GM13977 (cell line): ENCODE results near the gene METAP1D.

Source experiments
- DNase-seq: peaks from one replicate; pipeline ENCODE4 v3.0.0; 2012; ENCODE audit warnings: low spot score
- in situ Hi-C: fragments of 300-500 bp; cut with MboI; formaldehyde crosslinking; loops from one replicate; pipeline ENCODE4 v1.12.0; 2022; ENCODE audit warnings: low sequenced_read_pairs, low pct_unique_long_range_greater_than_20kb, mixed read lengths, inconsistent platforms; ENCODE audit not compliant: unreplicated experiment
- TF ChIP-seq, protein P1 (sequence below): IDR thresholded peaks from 2 replicates; pipeline ENCODE4 v1.5.1; 2012; ENCODE audit warnings: mild to moderate bottlenecking, control low read depth; ENCODE audit not compliant: insufficient read depth; ENCODE audit errors: extremely low read depth, missing control alignments

METAP1D gene

DNA sequence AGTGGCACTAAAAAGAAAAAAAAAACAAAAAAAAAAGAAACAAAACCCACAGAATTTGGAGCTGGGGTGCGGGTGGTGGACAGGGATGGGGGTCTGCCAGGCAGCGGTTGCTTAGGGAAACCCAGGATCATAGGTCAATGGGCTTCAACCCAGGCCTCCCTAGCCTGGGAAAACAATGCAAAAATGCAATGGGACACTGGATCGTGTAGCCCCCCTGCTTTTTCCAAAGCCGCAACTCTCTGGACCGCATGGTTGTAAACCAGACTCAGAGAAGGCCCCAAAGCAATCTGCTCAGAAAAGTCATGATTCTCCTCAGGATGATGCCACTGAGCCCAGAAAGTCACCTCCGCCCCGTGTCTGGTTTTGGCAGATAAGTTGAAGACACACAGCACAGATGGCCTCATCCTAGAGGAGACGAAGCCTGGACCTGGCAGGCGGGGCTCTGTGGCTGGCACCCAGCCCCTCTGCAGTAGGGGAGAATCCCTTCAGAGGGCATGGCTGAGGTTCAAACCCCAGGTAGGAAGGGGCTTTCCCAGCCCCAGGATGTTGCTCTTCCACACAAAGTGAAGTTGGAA lies 97.9 kb downstream of the METAP1D start:
- TF ChIP-seq, protein P1, sequence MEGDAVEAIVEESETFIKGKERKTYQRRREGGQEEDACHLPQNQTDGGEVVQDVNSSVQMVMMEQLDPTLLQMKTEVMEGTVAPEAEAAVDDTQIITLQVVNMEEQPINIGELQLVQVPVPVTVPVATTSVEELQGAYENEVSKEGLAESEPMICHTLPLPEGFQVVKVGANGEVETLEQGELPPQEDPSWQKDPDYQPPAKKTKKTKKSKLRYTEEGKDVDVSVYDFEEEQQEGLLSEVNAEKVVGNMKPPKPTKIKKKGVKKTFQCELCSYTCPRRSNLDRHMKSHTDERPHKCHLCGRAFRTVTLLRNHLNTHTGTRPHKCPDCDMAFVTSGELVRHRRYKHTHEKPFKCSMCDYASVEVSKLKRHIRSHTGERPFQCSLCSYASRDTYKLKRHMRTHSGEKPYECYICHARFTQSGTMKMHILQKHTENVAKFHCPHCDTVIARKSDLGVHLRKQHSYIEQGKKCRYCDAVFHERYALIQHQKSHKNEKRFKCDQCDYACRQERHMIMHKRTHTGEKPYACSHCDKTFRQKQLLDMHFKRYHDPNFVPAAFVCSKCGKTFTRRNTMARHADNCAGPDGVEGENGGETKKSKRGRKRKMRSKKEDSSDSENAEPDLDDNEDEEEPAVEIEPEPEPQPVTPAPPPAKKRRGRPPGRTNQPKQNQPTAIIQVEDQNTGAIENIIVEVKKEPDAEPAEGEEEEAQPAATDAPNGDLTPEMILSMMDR: no peak
- peak; percentile 36 for DNase-seq
- in situ Hi-C loops: loop anchor here (25.0 kb wide), 1 partner anchor 285 kb away; no protein-coding TSS in a partner anchor

DNA sequence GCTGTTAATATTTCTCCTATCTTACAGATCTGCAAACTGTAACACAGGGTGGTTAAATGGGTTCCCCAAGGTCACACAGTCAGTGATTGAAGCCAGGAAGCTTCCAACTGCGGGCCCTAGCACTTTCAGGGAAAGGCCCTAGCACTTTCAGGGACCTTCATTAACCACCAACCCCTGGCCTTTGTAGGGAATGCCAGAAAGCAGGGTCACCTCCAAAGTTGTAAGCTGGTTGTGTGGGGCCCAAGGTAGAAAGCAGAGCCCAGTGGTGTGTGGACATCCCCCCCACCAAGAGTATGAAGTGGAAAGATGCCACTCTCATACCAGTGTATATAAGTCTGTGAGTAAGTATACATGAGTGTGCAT lies 98.5 kb downstream of the METAP1D start:
- in situ Hi-C loops: loop anchor here (25.0 kb wide), 1 partner anchor 286 kb away; no protein-coding TSS in a partner anchor
- DNase-seq: peak; percentile 27
- TF ChIP-seq, protein P1: no peak

DNA sequence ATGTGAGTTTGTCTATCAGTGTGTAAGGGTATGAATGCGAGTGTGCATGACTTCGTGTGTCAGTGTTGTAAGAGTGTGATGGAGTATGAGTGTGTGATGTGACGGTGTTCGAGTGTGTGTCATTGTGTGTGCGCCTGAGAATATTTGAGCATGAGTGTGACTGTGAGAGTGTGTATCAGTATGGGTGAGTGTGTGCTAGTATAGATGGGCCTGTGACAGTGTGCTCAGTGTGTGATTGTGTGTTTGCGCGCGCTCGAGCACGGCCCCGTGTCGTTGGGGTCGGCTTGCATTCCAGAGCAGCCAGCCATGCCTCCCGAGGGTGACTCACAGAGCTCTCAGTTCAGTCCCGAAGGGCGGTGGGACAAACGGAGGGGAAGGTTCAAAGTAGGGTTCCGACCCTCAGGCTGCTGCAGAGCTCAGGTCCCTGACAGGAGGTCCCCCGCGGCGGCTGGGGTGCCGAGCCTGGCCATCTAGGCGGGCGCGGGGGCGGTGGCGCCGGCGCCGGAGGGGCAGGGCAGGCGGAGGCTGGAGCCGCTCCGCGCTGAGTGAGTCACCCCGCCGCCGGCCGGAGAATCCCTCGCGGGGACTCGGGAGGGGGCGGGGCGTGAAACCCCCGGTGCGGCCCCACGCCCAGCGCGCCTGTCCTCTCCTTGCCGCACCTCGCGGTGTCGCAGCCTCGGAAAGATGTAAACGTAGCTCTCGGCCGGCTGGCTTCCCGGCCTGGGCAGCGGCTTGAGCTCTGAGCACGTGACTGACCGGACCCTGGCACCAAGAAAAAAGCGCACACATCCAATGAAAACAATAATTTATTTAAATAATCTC lies 99.1 kb downstream of the METAP1D start:
- peak; percentile 68 for DNase-seq
- TF ChIP-seq, protein P1: no peak
- in situ Hi-C loops: loop anchor here (25.0 kb wide), 1 partner anchor 287 kb away; no protein-coding TSS in a partner anchor

DNA sequence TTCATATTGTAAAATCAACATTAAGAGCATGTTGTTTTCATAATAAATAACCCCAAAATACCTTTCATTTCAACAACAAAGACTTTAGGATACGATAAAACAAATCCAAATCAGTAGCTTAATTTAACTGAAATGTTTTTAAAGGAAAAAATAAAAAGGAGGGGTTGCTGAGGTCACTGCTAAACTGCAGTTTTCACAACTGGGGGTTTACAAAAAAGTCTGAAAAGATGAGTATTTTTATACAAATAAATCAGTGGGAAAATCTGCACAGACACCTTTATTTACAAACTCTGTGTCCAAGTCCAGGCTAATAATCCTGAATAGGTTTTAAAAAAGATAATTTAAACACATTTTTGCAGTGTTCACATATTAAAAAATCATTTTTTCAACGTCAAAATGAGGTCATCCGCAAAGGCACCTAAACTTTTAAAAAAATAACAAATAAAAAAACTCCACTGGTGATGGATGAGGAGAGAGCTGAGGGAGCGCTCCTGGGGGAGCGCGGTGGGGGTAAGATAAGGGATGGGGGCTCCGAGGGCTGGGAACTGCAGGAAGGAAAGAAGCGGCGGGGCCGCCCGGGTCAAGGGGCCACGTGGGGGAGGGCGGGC lies 99.8 kb downstream of the METAP1D start:
- no peak for DNase-seq
- TF ChIP-seq, protein P1: no peak
- in situ Hi-C loops: loop anchor here (10.0 to 25.0 kb wide), 3 partner anchors 287 to 512 kb away; no protein-coding TSS in a partner anchor

DNA sequence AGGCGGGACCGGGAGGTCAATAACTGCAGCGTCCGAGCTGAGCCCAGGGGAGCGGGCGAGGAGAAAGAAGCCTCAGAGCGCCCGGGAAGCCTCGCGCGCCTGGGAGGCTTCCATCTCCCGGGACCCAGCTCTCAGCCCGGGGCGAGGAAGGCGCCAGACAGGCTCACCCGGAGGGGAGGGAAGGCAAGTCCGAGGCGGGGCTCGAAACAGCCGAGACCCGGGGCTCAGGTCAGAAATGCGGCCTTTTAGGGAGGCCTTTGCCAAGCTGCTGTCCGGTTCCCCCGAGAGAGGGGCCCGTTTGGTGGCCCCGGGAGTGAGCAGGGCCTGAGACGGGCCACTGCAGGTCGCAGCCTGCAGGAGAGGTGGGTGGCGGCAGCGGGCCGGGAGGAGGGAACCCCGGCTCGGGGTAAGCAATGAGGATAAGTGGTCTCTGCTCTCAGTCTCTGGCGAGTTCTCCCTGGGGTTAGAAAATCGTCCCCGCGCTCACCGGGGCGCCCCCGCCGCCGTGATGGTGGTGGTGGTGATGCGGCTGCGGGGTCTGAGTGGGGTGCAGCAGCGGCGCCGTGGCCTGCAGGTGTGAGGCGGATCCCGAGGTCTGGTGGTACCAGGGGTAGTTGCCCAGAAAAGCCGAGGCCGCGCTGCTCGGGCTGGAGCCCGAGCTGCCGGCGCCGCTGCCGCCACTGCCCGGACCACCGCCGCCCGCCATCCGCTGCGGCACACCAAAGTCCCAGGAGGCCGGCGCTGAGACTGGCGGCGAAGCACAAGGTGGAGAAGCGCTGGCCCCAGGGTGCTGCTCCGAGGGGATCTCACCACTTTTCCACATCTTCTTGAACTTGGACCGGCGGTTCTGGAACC lies 100.6 kb downstream of the METAP1D start:
- peak; percentile 35 for DNase-seq
- in situ Hi-C loops: loop anchor here (10.0 to 25.0 kb wide), 2 partner anchors 396 to 513 kb away; no protein-coding TSS in a partner anchor
- TF ChIP-seq, protein P1: no peak
